WTC11 (cell line): Measurements from ENCODE around the gene SMIM5. TPM values are rescaled to one million over a fixed set of nuclear protein-coding genes. Genes with fewer than 3 reads are reported as not detected.

Source experiments
- ATAC-seq: fragments of 200-7000 bp; cut with Tn5 transposase; 2 replicates; pipeline ENCODE4 v1.10.0; 2021; ENCODE audit warnings: mild to moderate bottlenecking, moderate library complexity
- CTCF ChIA-PET: fragments of 300-600 bp; sonication (Branson Sonifier 250); formaldehyde crosslinking; loops from one replicate; lab custom pipeline; 2021; ENCODE audit warnings: antibody characterized with exemption; lab: Charles Lee
- POLR2A ChIA-PET: fragments of 350-600 bp; sonication (Branson Sonifier 250); formaldehyde crosslinking; loops from one replicate; lab custom pipeline; 2021; ENCODE audit warnings: antibody characterized with exemption; lab: Charles Lee
- DNase-seq: peaks from one replicate; pipeline ENCODE4 v3.0.0; 2021; ENCODE audit warnings: low spot score
- H3K27ac Mint-ChIP-seq: 2 replicates; pipeline ENCODE4 v1.8.0; 2021; ENCODE audit warnings: mixed read lengths
- H3K27me3 Mint-ChIP-seq: 2 replicates; pipeline ENCODE4 v1.8.0; 2021; ENCODE audit warnings: low read depth, mild to moderate bottlenecking, moderate library complexity, mixed read lengths
- H3K36me3 Mint-ChIP-seq: 2 replicates; pipeline ENCODE4 v1.8.0; 2021; ENCODE audit warnings: mixed read lengths
- H3K4me1 Mint-ChIP-seq: 2 replicates; pipeline ENCODE4 v1.8.0; 2022; ENCODE audit warnings: mixed read lengths
- H3K4me3 Mint-ChIP-seq: 2 replicates; pipeline ENCODE4 v1.8.0; 2021; ENCODE audit warnings: mild to moderate bottlenecking, moderate library complexity, mixed read lengths
- H3K9me3 Mint-ChIP-seq: 2 replicates; pipeline ENCODE4 v1.8.0; 2021; ENCODE audit warnings: mixed read lengths
- CREB1 ChIP-seq: sonication (generic); formaldehyde crosslinking; IDR thresholded peaks from 2 replicates; pipeline ENCODE4 v1.8.0; 2023; ENCODE audit warnings: mild to moderate bottlenecking, missing genetic modification reagents
- CREM ChIP-seq: sonication (generic); formaldehyde crosslinking; IDR thresholded peaks from 2 replicates; pipeline ENCODE4 v1.8.1; 2022; ENCODE audit warnings: mild to moderate bottlenecking, missing genetic modification reagents, moderate library complexity
- E2F5 ChIP-seq: sonication (generic); formaldehyde crosslinking; IDR thresholded peaks from 2 replicates; pipeline ENCODE4 v1.8.1; 2022; ENCODE audit warnings: mild to moderate bottlenecking, moderate library complexity, missing genetic modification reagents
- FOXJ3 ChIP-seq: sonication (generic); formaldehyde crosslinking; IDR thresholded peaks from 2 replicates; pipeline ENCODE4 v1.9.0; 2021; ENCODE audit warnings: missing genetic modification reagents, mild to moderate bottlenecking, borderline replicate concordance
- FOXK1 ChIP-seq: sonication (generic); formaldehyde crosslinking; IDR thresholded peaks from 2 replicates; pipeline ENCODE4 v1.8.0; 2022; ENCODE audit warnings: mild to moderate bottlenecking, moderate library complexity, missing genetic modification reagents
- FOXP1 ChIP-seq: sonication (generic); formaldehyde crosslinking; IDR thresholded peaks from 2 replicates; pipeline ENCODE4 v1.8.0; 2022; ENCODE audit warnings: missing genetic modification reagents, mild to moderate bottlenecking, moderate library complexity, borderline replicate concordance
- GTF2I ChIP-seq: fragments of 250-450 bp; sonication (Bioruptor Pico); conservative IDR thresholded peaks from 2 replicates; pipeline ENCODE4 v1.4.0; 2021; ENCODE audit warnings: mild to moderate bottlenecking
- HMGXB4 ChIP-seq: sonication (generic); formaldehyde crosslinking; IDR thresholded peaks from 2 replicates; pipeline ENCODE4 v1.8.1; 2023; ENCODE audit warnings: mild to moderate bottlenecking, moderate library complexity, missing genetic modification reagents
- IRF1 ChIP-seq: sonication (generic); formaldehyde crosslinking; IDR thresholded peaks from 2 replicates; pipeline ENCODE4 v1.8.0; 2023; ENCODE audit warnings: missing genetic modification reagents
- MXD4 ChIP-seq: fragments of 250-450 bp; sonication (Bioruptor Pico); IDR thresholded peaks from 2 replicates; pipeline ENCODE4 v1.8.0; 2021; ENCODE audit warnings: mild to moderate bottlenecking, moderate library complexity, borderline replicate concordance
- PRDM15 ChIP-seq: sonication (generic); formaldehyde crosslinking; IDR thresholded peaks from 2 replicates; pipeline ENCODE4 v1.8.0; 2022; ENCODE audit warnings: missing genetic modification reagents
- STAT6 ChIP-seq: sonication (generic); formaldehyde crosslinking; conservative IDR thresholded peaks from 2 replicates; pipeline ENCODE4 v1.8.1; 2023; ENCODE audit warnings: mild to moderate bottlenecking, low read depth, missing genetic modification reagents, moderate library complexity
- ZNF219 ChIP-seq: sonication (generic); formaldehyde crosslinking; IDR thresholded peaks from 2 replicates; pipeline ENCODE4 v1.8.0; 2023; ENCODE audit warnings: missing genetic modification reagents, mild to moderate bottlenecking, borderline replicate concordance
- ZNF263 ChIP-seq: sonication (generic); formaldehyde crosslinking; IDR thresholded peaks from 2 replicates; pipeline ENCODE4 v1.8.1; 2022; ENCODE audit warnings: low read depth, mild to moderate bottlenecking, moderate library complexity, missing genetic modification reagents
- ZNF423 ChIP-seq: fragments of 250-450 bp; sonication (Bioruptor Pico); IDR thresholded peaks from 2 replicates; pipeline ENCODE4 v2.1.2; 2022; ENCODE audit warnings: mild to moderate bottlenecking, moderate library complexity
- total RNA-seq: library from RNA; stranded (reverse); gene quantifications from 3 replicates; pipeline ENCODE4 v1.2.3, GENCODE V29; 2021

The SMIM5 gene
- total RNA-seq, 1 experiment from 2014 or later, result not detected

GRCh38 chr17:75631353-75631752 is 1.9 kb upstream of the SMIM5 start:
- CTCF ChIA-PET, result interaction anchor here (0.6 to 11.9 kb wide), 5 partner anchors 11 to 134 kb away, joined by 3 to 456 read pairs (median 24); a partner anchor contains a TSS
- Mint-ChIP-seq H3K27me3 (no peaks in the 10 kb centered on the region), H3K36me3 (no peaks in the 10 kb centered on the region), H3K4me3 (no peak overlapping the region), H3K27ac (no peak overlapping the region), H3K9me3 (no peaks in the 10 kb centered on the region), H3K4me1 (peaks cover 11% of the 10 kb centered on the region)
- ATAC-seq (no peak), DNase-seq (no peak)
- TF ChIP-seq FOXJ3 (CRISPR knock-in tag), result no peak
- TF ChIP-seq PRDM15 (CRISPR knock-in tag), result no peak
- TF ChIP-seq IRF1 (CRISPR knock-in tag), result no peak
- no peak for TF ChIP-seq CREM (CRISPR knock-in tag)
- no peak for TF ChIP-seq ZNF423
- no peak for TF ChIP-seq ZNF263 (CRISPR knock-in tag)
- POLR2A ChIA-PET, result no interaction called here

GRCh38 chr17:75632428-75632827 is 806 bp upstream of the SMIM5 start:
- CTCF ChIA-PET, result interaction anchor here (0.6 to 11.9 kb wide), 54 partner anchors 15 to 765 kb away, joined by 3 to 456 read pairs (median 8); partner anchors contain the start of genes GALK1, ITGB4, LLGL2 and MIF4GD
- TF ChIP-seq FOXP1 (peak; percentile 61; the same call in 1 of the 2 replicates), GTF2I (CRISPR knock-in tag) (no peak)
- ATAC-seq (no peak), DNase-seq (no peak)
- POLR2A ChIA-PET, result interaction anchor here (0.5 to 2.0 kb wide), 3 partner anchors 20 to 143 kb away, joined by 3 to 9 read pairs (median 4); partner anchors contain the start of genes RECQL5 and SAP30BP
- H3K4me1 Mint-ChIP-seq, result peaks cover 11% of the 10 kb centered on the region
- no peak overlapping the region for H3K27ac Mint-ChIP-seq
- H3K4me3 Mint-ChIP-seq, result no peak overlapping the region
- H3K9me3 Mint-ChIP-seq, result no peaks in the 10 kb centered on the region
- H3K36me3 Mint-ChIP-seq, result no peaks in the 10 kb centered on the region
- H3K27me3 Mint-ChIP-seq, result no peaks in the 10 kb centered on the region

- Mint-ChIP-seq H3K4me3 (peak overlapping the region; percentile 24; the same call in 1 of the 2 replicates), H3K9me3 (no peaks in the 10 kb centered on the region), H3K4me1 (peaks cover 11% of the 10 kb centered on the region), H3K27ac (peak overlapping the region; percentile 63; the same call in 1 of the 2 replicates), H3K27me3 (no peaks in the 10 kb centered on the region), H3K36me3 (no peaks in the 10 kb centered on the region)
- DNase-seq (peak; percentile 94), ATAC-seq (peak; percentile 76)
- CTCF ChIA-PET, result interaction anchor here (0.5 to 11.9 kb wide), 67 partner anchors 17 to 907 kb away, joined by 3 to 456 read pairs (median 6); partner anchors contain the start of genes GALK1, GRB2, ITGB4 and LLGL2
- POLR2A ChIA-PET, result interaction anchor here (0.6 to 2.0 kb wide), 4 partner anchors 9 to 42 kb away, joined by 3 to 9 read pairs (median 4); partner anchors contain the start of genes RECQL5 and SAP30BP
- TF ChIP-seq FOXK1 (CRISPR knock-in tag), result peak; percentile 73
- TF ChIP-seq CREB1, result 0 out of 2 replicates have a peak, but pooled peaks have one; percentile 20
- TF ChIP-seq MXD4, result no peak
These were observed 497 bp downstream of the SMIM5 start for GRCh38 chr17:75633486-75634375.

- peaks cover 11% of the 10 kb centered on the region for H3K4me1 Mint-ChIP-seq
- no peak overlapping the region for H3K27ac Mint-ChIP-seq
- no peaks in the 10 kb centered on the region for H3K36me3 Mint-ChIP-seq
- CTCF ChIA-PET, result interaction anchor here (0.5 to 11.9 kb wide), 48 partner anchors 17 to 580 kb away, joined by 3 to 456 read pairs (median 7); partner anchors contain the start of genes GALK1, GRB2, ITGB4 and LLGL2
- no peak for ATAC-seq
- no peak for DNase-seq
- POLR2A ChIA-PET, result interaction anchor here (1.0 to 2.0 kb wide), 2 partner anchors 8 to 18 kb away, joined by 4 to 9 read pairs; no protein-coding TSS in a partner anchor
- no peaks in the 10 kb centered on the region for H3K9me3 Mint-ChIP-seq
- H3K4me3 Mint-ChIP-seq, result no peak overlapping the region
- no peaks in the 10 kb centered on the region for H3K27me3 Mint-ChIP-seq
- TF ChIP-seq ZNF219 (CRISPR knock-in tag) (no peak), HMGXB4 (CRISPR knock-in tag) (no peak), CREB1 (no peak), STAT6 (CRISPR knock-in tag) (no peak), E2F5 (no peak)
These were observed 1.1 kb downstream of the SMIM5 start for GRCh38 chr17:75634376-75634740.
